ENCODE data around the gene VN1R4. TPM values are rescaled to one million over a fixed set of nuclear protein-coding genes. Genes with fewer than 3 reads are reported as not detected.
"Not testable (repeated sequence)": the region's sequence is repeated elsewhere in the genome, so short reads cannot be mapped to it uniquely, and the experiment has no call there.

The VN1R4 gene, protein sequence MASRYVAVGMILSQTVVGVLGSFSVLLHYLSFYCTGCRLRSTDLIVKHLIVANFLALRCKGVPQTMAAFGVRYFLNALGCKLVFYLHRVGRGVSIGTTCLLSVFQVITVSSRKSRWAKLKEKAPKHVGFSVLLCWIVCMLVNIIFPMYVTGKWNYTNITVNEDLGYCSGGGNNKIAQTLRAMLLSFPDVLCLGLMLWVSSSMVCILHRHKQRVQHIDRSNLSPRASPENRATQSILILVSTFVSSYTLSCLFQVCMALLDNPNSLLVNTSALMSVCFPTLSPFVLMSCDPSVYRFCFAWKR
- total RNA-seq (not detected), polyA plus RNA-seq (not detected)
- long read RNA-seq, donor 1, result 0 reads
- long read RNA-seq, donor 2, result 0 reads
- long read RNA-seq, donor 3, result 0 reads
- long read RNA-seq, donor 4, result 0 reads

DNA sequence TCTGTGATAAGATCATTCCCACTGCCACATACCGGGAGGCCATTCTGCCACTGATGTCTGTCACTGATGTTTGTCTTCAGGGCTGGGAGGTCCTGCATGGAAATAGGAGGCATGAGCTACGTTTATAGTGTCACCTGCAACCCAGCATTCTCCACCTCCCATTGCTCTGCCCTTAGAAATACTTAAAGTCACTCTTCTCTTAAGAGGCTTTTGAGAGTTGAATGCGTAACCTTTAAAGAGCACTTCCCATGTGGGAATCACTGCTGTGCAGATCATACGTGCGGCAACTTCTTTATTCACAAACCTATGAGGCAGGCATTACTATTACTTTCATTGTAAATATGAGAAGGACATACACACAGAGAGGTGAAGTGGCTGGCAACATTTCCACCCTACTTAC is at the start of gene VN1R4:
Gene VN1R4, minus strand, starts transcription at position 101 of the 400 bp plus-strand sequence. Its CDS starts 58 bp downstream, at position 43.
- H3K27ac ChIP-seq (ENCODE audit: low read length); intact Hi-C loops (cut with DNase I); H3K4me1 ChIP-seq (ENCODE audit: control insufficient read depth, insufficient read depth, low read length); ATAC-seq; H3K9me3 ChIP-seq (ENCODE audit: control insufficient read depth, low read length); DNase-seq; H3K4me3 ChIP-seq (ENCODE audit: low read length); H3K27me3 ChIP-seq (ENCODE audit: control insufficient read depth, insufficient read depth): not testable (repeated sequence)
- WGBS, result 82% methylated on average over 4 of the region's 5 CpGs

DNA sequence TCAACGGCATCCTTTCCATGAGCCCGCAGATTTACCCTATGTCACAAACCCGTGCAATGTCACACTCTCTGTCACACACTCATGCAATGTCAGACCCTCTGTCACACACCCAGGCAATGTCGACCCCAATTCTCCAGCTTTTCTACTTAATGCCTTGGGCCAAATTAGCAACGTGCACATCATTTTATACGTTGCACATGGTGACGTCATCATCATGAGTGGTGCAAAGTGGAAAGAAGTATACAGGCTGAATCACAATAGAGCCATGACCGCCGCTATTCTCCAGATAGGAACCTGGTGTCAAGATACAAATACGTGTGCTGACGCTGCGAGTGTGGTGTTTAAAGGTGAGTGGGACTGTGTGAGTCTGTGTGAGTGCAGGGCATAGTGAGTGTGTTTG is 44.4 kb upstream of the VN1R4 start:
- intact Hi-C loops (cut with DNase I), result no loop called here
- Histone ChIP-seq H3K27me3 (ENCODE audit: control insufficient read depth, insufficient read depth) (no peaks in the 10 kb centered on the region), H3K4me3 (ENCODE audit: low read length) (no peak overlapping the region), H3K4me1 (ENCODE audit: control insufficient read depth, insufficient read depth, low read length) (no peaks in the 10 kb centered on the region), H3K27ac (ENCODE audit: low read length) (no peak overlapping the region), H3K9me3 (ENCODE audit: control insufficient read depth, low read length) (no peaks in the 10 kb centered on the region)
- WGBS, result 74% methylated on average over 12 of the region's 12 CpGs
- DNase-seq (no peak), ATAC-seq (no peak)

DNA sequence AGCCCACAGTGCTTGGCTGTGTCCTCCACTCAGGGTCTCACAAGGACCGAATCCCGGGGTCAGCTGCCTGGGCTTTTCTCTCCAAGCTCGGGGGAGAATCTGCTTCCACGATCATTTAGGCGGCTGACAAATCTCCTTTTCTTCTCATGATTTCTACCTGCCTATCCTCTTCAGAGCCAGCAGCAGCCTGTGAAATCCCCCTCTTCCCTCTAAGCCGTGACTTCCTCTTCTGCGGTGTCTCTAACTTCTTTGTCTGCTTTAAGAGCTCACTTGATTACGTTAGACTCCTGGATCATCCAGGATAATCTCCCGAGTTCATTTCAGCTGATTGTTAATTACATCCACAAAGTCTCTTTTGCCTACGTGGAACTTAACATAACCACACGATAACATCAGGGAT is 43.5 kb upstream of the VN1R4 start:
- no peak overlapping the region for H3K4me3 ChIP-seq (ENCODE audit: low read length)
- no peaks in the 10 kb centered on the region for H3K27me3 ChIP-seq (ENCODE audit: control insufficient read depth, insufficient read depth)
- intact Hi-C loops (cut with DNase I), result no loop called here
- 54% methylated on average over 11 of the region's 11 CpGs for WGBS
- no peaks in the 10 kb centered on the region for H3K4me1 ChIP-seq (ENCODE audit: control insufficient read depth, insufficient read depth, low read length)
- DNase-seq, result no peak
- H3K9me3 ChIP-seq (ENCODE audit: control insufficient read depth, low read length), result no peaks in the 10 kb centered on the region
- ATAC-seq, result no peak
- no peak overlapping the region for H3K27ac ChIP-seq (ENCODE audit: low read length)

DNA sequence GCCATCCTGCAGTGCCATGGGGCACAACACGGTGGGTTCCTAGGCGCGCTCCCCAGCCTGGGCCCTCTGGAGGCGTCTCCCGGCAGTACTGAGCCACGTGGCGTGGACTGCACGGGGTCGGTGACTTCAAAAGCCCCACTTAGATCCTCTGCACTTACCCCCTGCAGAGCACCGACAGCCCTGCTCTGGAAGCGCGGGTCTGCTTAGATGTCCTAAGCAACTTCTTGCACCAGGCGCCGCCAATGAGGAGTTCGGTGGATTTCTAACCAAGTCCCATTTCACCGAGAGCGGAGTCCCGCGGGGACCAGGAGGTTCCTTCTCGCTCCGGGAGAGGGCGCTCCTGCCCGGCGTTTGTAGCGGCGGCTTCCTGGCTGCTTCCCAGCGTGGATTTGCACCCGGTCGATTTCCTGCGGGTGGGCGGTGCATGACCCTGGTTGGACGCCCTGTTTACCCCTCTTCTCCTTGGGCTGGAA is 40.9 kb upstream of the VN1R4 start:
- peak in 1 of 2 donors; percentile 32 for ATAC-seq
- H3K4me1 ChIP-seq (ENCODE audit: control insufficient read depth, insufficient read depth, low read length), result no peaks in the 10 kb centered on the region
- H3K27ac ChIP-seq (ENCODE audit: low read length), result no peak overlapping the region
- intact Hi-C loops (cut with DNase I), result no loop called here
- no peaks in the 10 kb centered on the region for H3K27me3 ChIP-seq (ENCODE audit: control insufficient read depth, insufficient read depth)
- peak in 2 of 3 donors; percentile 20 to 67 for DNase-seq
- H3K9me3 ChIP-seq (ENCODE audit: control insufficient read depth, low read length), result no peaks in the 10 kb centered on the region
- 5% methylated on average over 32 of the region's 32 CpGs for WGBS
- H3K4me3 ChIP-seq (ENCODE audit: low read length), result no peak overlapping the region

DNA sequence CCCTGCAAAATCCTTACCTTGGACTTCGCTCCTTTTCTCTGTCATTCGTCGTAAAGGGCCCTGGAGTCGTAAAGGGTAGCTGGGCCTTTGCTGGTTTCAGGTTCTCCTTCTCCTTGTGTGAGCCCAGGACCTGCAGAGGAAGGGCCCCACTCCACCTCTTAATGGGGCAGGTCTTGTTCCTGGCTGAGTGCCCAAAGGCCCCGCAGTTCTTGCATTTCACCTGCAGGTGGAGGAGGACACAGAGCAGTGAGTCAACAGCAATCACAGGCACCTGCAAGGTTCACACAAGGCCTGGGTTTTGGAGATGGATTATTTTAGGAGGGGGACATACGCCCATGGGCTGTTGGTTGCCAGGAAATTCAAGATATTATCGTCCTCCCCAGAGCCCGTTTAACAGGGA is 33.8 kb upstream of the VN1R4 start:
- DNase-seq; intact Hi-C loops (cut with DNase I); H3K27ac ChIP-seq (ENCODE audit: low read length); H3K4me3 ChIP-seq (ENCODE audit: low read length); H3K27me3 ChIP-seq (ENCODE audit: control insufficient read depth, insufficient read depth); H3K9me3 ChIP-seq (ENCODE audit: control insufficient read depth, low read length); H3K4me1 ChIP-seq (ENCODE audit: control insufficient read depth, insufficient read depth, low read length); ATAC-seq: not testable (repeated sequence)
- WGBS, result 25% methylated on average over 1 of the region's 8 CpGs

DNA sequence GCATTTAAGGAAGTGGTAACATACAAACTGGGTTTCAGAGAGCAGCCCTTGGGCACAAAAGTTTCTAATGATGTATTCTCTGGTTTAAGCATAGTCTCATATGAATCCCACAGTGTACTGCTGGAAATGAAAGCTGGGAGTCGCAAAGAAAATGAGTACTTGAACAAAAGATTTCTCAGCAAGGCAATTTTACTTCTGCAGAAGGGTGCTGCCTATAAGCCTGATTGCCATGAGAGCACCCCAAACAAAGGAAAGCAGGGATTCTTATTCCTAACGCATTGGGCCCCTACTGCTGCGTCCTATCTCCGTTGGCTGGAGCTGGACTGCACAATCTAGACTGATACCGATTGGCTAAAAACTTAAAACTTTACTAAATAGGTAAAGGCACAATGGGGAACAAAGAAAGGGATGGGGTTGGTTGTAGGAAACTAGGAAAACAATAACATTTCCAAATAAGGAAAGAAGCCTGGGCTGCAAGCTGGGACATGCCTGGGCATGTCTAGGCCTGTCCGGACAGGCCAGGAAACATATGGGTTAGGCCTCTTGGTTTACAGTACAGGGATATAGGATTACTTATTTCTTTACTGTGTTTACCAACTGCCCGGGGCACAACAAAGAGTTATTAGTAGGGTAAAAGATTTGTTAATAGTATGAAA is 27.4 kb upstream of the VN1R4 start:
- H3K4me1 ChIP-seq (ENCODE audit: control insufficient read depth, insufficient read depth, low read length), result no peaks in the 10 kb centered on the region
- intact Hi-C loops (cut with DNase I), result no loop called here
- WGBS, result 90% methylated on average over 7 of the region's 7 CpGs
- peaks cover 6% of the 10 kb centered on the region for H3K9me3 ChIP-seq (ENCODE audit: control insufficient read depth, low read length)
- no peak for DNase-seq
- H3K4me3 ChIP-seq (ENCODE audit: low read length), result no peak overlapping the region
- no peaks in the 10 kb centered on the region for H3K27me3 ChIP-seq (ENCODE audit: control insufficient read depth, insufficient read depth)
- ATAC-seq, result no peak
- no peak overlapping the region for H3K27ac ChIP-seq (ENCODE audit: low read length)

DNA sequence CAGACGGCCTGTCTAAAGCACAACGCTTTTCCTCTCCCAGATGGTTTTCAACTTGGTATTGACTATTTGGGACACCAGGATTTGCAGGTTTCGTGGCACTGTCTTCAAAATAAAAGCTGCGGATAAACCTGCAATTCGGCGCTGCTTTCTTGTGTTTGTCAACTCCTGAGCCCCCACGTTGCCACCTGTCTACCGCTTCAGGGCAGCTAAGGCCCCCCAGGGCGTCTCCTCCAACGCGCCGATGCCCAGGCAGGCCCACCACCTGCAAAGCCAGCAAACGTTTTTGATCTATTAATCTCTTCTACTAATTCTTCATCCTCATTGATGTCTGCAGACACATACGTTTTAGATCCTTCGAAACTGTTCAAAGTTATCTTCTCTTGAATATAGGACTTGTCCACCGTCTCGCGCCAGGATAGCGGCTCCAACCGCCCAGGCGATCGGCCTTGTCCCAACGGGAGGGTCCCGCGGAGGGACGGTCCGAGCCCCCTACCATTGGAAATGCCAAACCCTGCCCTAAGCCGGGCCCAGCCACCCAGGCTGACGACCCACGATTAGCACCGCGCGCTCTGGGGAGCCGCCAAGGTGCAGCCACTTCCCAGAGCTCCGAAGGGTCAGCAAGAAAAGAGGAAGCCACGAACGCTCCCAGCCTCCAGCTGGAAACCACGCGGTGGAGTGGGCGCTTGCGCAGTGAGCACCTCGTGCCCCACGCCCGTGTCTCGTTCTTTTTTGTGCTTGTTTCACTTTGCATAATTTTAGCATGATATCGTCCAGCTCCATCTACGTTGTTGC is 23.4 kb upstream of the VN1R4 start:
- peaks cover 6% of the 10 kb centered on the region for H3K9me3 ChIP-seq (ENCODE audit: control insufficient read depth, low read length)
- H3K4me1 ChIP-seq (ENCODE audit: control insufficient read depth, insufficient read depth, low read length), result no peaks in the 10 kb centered on the region
- H3K27ac ChIP-seq (ENCODE audit: low read length), result no peak overlapping the region
- no peaks in the 10 kb centered on the region for H3K27me3 ChIP-seq (ENCODE audit: control insufficient read depth, insufficient read depth)
- WGBS, result 89% methylated on average over 47 of the region's 47 CpGs
- H3K4me3 ChIP-seq (ENCODE audit: low read length), result no peak overlapping the region
- intact Hi-C loops (cut with DNase I), result no loop called here
- DNase-seq, result no peak
- ATAC-seq, result no peak

DNA sequence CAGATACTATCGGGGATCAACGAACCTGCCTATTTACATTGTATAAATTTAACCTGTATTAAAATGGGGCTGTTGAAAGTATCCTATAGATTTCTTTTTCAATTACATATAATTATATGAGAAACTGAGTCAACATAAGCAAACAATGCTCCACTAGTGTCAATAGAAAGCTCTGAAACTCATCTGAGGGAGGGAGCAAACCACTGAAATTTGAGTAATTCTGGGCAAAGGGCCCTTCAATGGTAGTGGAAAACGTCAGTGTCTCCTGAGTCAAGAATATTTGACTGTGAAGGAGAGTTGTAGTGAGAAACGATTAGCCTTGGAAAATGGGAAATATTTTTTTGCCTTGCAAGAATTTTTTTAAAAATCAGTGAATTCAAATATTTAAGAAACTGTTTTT is 17.6 kb upstream of the VN1R4 start:
- no peak overlapping the region for H3K4me3 ChIP-seq (ENCODE audit: low read length)
- DNase-seq, result no peak
- H3K9me3 ChIP-seq (ENCODE audit: control insufficient read depth, low read length), result no peaks in the 10 kb centered on the region
- no peaks in the 10 kb centered on the region for H3K27me3 ChIP-seq (ENCODE audit: control insufficient read depth, insufficient read depth)
- WGBS, result 65% methylated on average over 4 of the region's 4 CpGs
- ATAC-seq, result no peak
- intact Hi-C loops (cut with DNase I), result no loop called here
- no peak overlapping the region for H3K27ac ChIP-seq (ENCODE audit: low read length)
- H3K4me1 ChIP-seq (ENCODE audit: control insufficient read depth, insufficient read depth, low read length), result no peaks in the 10 kb centered on the region

DNA sequence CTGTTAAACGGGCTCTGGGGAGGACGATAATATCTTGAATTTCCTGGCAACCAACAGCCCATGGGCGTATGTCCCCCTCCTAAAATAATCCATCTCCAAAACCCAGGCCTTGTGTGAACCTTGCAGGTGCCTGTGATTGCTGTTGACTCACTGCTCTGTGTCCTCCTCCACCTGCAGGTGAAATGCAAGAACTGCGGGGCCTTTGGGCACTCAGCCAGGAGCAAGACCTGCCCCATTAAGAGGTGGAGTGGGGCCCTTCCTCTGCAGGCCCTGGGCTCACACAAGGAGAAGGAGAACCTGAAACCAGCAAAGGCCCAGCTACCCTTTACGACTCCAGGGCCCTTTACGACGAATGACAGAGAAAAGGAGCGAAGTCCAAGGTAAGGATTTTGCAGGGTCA is 14.4 kb upstream of the VN1R4 start:
- H3K27me3 ChIP-seq (ENCODE audit: control insufficient read depth, insufficient read depth); H3K4me1 ChIP-seq (ENCODE audit: control insufficient read depth, insufficient read depth, low read length); intact Hi-C loops (cut with DNase I); H3K4me3 ChIP-seq (ENCODE audit: low read length); H3K27ac ChIP-seq (ENCODE audit: low read length); DNase-seq; H3K9me3 ChIP-seq (ENCODE audit: control insufficient read depth, low read length); ATAC-seq: not testable (repeated sequence)
- 59% methylated on average over 4 of the region's 8 CpGs for WGBS

DNA sequence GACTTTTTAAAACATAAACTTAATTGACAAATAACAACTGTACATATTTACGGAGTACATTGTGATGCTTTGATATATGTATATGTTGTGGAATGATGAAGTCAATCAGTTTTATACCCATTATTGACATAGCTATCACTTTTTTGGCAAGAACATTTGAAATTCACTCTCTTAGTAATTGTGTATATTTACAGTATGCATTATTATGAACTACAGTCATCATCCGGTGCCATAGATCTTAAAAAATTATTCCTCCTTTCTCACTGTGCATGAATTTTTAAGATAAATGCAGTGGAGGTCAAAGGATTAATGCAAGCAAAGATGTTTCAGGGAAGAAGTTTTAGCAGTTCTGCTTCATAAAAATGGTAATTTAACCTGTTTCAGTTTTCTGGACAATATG is 8.0 kb upstream of the VN1R4 start:
- H3K9me3 ChIP-seq (ENCODE audit: control insufficient read depth, low read length), result no peaks in the 10 kb centered on the region
- no peak overlapping the region for H3K4me3 ChIP-seq (ENCODE audit: low read length)
- no peak overlapping the region for H3K27ac ChIP-seq (ENCODE audit: low read length)
- no peaks in the 10 kb centered on the region for H3K4me1 ChIP-seq (ENCODE audit: control insufficient read depth, insufficient read depth, low read length)
- peaks cover 3% of the 10 kb centered on the region for H3K27me3 ChIP-seq (ENCODE audit: control insufficient read depth, insufficient read depth)
- intact Hi-C loops (cut with DNase I), result no loop called here
- DNase-seq (no peak), ATAC-seq (no peak)
- WGBS, result 93% methylated on average over 2 of the region's 2 CpGs

DNA sequence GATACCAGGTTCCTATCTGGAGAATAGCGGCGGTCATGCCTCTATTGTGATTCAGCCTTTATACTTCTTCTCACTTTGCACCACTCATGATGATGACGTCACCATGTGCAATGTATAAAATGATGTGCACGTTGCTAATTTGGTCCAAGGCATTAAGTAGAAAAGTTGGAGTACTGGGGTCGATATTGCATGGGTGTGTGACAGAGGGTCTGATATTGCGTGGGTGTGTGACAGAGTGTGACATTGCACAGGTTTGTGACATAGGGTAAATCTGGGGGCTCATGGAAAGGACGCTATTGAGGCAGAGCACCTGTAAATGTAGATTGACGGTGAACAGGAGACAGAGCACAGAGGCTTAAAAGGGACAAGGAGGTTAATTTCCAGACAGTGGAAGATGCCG is 4.5 kb upstream of the VN1R4 start:
- DNase-seq (no peak), ATAC-seq (no peak)
- H3K27ac ChIP-seq (ENCODE audit: low read length), result no peak overlapping the region
- no peaks in the 10 kb centered on the region for H3K27me3 ChIP-seq (ENCODE audit: control insufficient read depth, insufficient read depth)
- no peak overlapping the region for H3K4me3 ChIP-seq (ENCODE audit: low read length)
- intact Hi-C loops (cut with DNase I), result no loop called here
- no peaks in the 10 kb centered on the region for H3K9me3 ChIP-seq (ENCODE audit: control insufficient read depth, low read length)
- H3K4me1 ChIP-seq (ENCODE audit: control insufficient read depth, insufficient read depth, low read length), result no peaks in the 10 kb centered on the region
- WGBS, result 84% methylated on average over 7 of the region's 9 CpGs
